ENCODE results near the gene CLCA1. TPM values are rescaled to one million over a fixed set of nuclear protein-coding genes. Genes with fewer than 3 reads are reported as not detected.

The CLCA1 gene
- polyA plus RNA-seq, 2 of the 4 experiments (the other 2 are of a cell fraction): not detected

DNA sequence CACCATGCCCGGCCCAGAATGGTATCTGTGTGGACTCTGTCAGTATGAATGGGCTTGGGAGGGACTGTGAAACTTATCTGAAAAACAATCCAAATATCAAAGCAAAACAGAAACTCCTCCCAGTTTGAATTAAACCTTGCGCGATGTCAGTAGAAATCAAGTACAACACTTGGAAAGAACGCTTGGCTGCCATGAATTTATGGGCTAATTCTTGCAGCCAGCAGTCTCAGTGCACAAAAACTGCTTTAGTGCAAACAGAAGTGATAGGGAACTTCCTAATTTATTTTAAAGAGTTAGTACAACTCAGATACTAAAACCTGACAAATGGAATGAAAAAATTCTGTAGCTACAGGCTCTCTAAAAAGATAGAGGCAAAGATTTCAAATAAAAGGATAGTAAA is 8.5 kb downstream of the CLCA1 start:
- ChIA-PET POLR2A (no interaction called here), CTCF (interaction anchor here (0.6 kb wide), 1 partner anchor 1195 kb away, joined by 3 read pairs; no protein-coding TSS in a partner anchor)
- no peak overlapping the region for H3K27ac ChIP-seq
- no peak overlapping the region for H3K4me3 ChIP-seq
- DNase-seq (ENCODE audit: low read depth in 1 of 2, low spot score in 1 of 2) (no peak), FAIRE-seq (no peak), ATAC-seq (no peak)
- TF ChIP-seq EP300 (IDR thresholded peaks at IDR 0.05) (no peak), BHLHE40 (IDR thresholded peaks at IDR 0.05; ENCODE audit: low read depth, low read length) (no peak), TFCP2L1 (CRISPR knock-in tag; IDR thresholded peaks at IDR 0.05) (no peak), RARB (CRISPR knock-in tag; IDR thresholded peaks at IDR 0.05) (no peak), KDM1A (IDR thresholded peaks at IDR 0.05; ENCODE audit: low read depth) (no peak), HOXB13 (CRISPR knock-in tag; IDR thresholded peaks at IDR 0.05; ENCODE audit: low read depth) (no peak), CBX8 (IDR thresholded peaks at IDR 0.05) (no peak), SMC3 (IDR thresholded peaks at IDR 0.05) (no peak), POLR2AphosphoS2 (conservative IDR thresholded peaks at IDR 0.05; ENCODE audit: low read length) (no peak), PHF8 (IDR thresholded peaks at IDR 0.05; ENCODE audit: borderline replicate concordance, low read depth) (no peak), MAZ (IDR thresholded peaks at IDR 0.05; ENCODE audit: borderline replicate concordance, low read depth, low read length) (no peak), HEYL (CRISPR knock-in tag; IDR thresholded peaks at IDR 0.05) (no peak), ESRRA (IDR thresholded peaks at IDR 0.05; ENCODE audit: borderline replicate concordance, low read length) (no peak), HOXB5 (CRISPR knock-in tag; IDR thresholded peaks at IDR 0.05) (no peak), TP53 (CRISPR knock-in tag; IDR thresholded peaks at IDR 0.05) (no peak)
- TF ChIP-seq, protein P1, sequence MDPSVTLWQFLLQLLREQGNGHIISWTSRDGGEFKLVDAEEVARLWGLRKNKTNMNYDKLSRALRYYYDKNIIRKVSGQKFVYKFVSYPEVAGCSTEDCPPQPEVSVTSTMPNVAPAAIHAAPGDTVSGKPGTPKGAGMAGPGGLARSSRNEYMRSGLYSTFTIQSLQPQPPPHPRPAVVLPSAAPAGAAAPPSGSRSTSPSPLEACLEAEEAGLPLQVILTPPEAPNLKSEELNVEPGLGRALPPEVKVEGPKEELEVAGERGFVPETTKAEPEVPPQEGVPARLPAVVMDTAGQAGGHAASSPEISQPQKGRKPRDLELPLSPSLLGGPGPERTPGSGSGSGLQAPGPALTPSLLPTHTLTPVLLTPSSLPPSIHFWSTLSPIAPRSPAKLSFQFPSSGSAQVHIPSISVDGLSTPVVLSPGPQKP (IDR thresholded peaks at IDR 0.05; ENCODE audit: low read depth, low read length): no peak
- TF ChIP-seq, protein P2, sequence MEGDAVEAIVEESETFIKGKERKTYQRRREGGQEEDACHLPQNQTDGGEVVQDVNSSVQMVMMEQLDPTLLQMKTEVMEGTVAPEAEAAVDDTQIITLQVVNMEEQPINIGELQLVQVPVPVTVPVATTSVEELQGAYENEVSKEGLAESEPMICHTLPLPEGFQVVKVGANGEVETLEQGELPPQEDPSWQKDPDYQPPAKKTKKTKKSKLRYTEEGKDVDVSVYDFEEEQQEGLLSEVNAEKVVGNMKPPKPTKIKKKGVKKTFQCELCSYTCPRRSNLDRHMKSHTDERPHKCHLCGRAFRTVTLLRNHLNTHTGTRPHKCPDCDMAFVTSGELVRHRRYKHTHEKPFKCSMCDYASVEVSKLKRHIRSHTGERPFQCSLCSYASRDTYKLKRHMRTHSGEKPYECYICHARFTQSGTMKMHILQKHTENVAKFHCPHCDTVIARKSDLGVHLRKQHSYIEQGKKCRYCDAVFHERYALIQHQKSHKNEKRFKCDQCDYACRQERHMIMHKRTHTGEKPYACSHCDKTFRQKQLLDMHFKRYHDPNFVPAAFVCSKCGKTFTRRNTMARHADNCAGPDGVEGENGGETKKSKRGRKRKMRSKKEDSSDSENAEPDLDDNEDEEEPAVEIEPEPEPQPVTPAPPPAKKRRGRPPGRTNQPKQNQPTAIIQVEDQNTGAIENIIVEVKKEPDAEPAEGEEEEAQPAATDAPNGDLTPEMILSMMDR (IDR thresholded peaks at IDR 0.05): no peak
- H3K9me3 ChIP-seq: no peaks in the 10 kb centered on the region
- H3K4me2 ChIP-seq: no peak overlapping the region
- 72% methylated on average over 4 of the region's 4 CpGs for WGBS (ENCODE audit: missing lambda C conversion rate)
- H3K4me1 ChIP-seq: no peaks in the 10 kb centered on the region

DNA sequence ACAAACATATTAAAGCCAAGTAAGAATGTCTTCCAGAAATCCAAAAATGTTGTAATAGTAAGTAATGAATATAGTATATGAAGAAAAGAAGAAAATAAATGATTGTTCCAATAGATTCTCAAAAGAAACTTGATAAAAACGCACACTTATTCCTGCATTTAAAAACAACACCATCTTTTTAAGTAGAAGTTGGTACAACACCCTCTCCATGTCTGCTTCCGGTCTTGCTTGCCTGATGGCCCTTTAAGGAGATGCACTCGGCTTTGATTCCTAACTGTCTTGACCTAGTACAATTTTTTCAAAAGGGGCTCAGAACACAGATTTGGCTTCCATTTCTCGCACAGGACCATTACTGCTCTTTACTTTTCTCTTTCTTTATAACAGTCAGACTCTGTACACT is 9.0 kb downstream of the CLCA1 start:
- 65% methylated on average over 4 of the region's 4 CpGs for WGBS (ENCODE audit: missing lambda C conversion rate)
- POLR2A ChIA-PET: no interaction called here
- no peak overlapping the region for H3K27ac ChIP-seq
- no peak for ATAC-seq
- TF ChIP-seq, protein P2 (IDR thresholded peaks at IDR 0.05): no peak
- TF ChIP-seq RNF2 (IDR thresholded peaks at IDR 0.05; ENCODE audit: borderline replicate concordance, low read depth): no peak
- TF ChIP-seq FOSB (CRISPR knock-in tag; IDR thresholded peaks at IDR 0.05): no peak
- TF ChIP-seq ESRRA (IDR thresholded peaks at IDR 0.05; ENCODE audit: borderline replicate concordance, low read length): no peak
- TF ChIP-seq KDM1A (IDR thresholded peaks at IDR 0.05; ENCODE audit: low read depth): no peak
- no peak for TF ChIP-seq NR3C1 (IDR thresholded peaks at IDR 0.05)
- no peak for TF ChIP-seq RARB (CRISPR knock-in tag; IDR thresholded peaks at IDR 0.05)
- no peak for TF ChIP-seq HOXB13 (CRISPR knock-in tag; IDR thresholded peaks at IDR 0.05; ENCODE audit: low read depth)
- no peak for TF ChIP-seq CEBPB (IDR thresholded peaks at IDR 0.05)
- TF ChIP-seq, protein P3, sequence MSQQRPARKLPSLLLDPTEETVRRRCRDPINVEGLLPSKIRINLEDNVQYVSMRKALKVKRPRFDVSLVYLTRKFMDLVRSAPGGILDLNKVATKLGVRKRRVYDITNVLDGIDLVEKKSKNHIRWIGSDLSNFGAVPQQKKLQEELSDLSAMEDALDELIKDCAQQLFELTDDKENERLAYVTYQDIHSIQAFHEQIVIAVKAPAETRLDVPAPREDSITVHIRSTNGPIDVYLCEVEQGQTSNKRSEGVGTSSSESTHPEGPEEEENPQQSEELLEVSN (IDR thresholded peaks at IDR 0.05; ENCODE audit: borderline replicate concordance, low read depth): no peak
- TF ChIP-seq, protein P4, sequence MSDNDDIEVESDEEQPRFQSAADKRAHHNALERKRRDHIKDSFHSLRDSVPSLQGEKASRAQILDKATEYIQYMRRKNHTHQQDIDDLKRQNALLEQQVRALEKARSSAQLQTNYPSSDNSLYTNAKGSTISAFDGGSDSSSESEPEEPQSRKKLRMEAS (IDR thresholded peaks at IDR 0.05): no peak
- no peak for TF ChIP-seq RAD21 (conservative IDR thresholded peaks at IDR 0.05 in 1 of 2, IDR thresholded peaks at IDR 0.05 in 1 of 2)
- TF ChIP-seq KDM5A (IDR thresholded peaks at IDR 0.05): no peak
- TF ChIP-seq, protein P5, sequence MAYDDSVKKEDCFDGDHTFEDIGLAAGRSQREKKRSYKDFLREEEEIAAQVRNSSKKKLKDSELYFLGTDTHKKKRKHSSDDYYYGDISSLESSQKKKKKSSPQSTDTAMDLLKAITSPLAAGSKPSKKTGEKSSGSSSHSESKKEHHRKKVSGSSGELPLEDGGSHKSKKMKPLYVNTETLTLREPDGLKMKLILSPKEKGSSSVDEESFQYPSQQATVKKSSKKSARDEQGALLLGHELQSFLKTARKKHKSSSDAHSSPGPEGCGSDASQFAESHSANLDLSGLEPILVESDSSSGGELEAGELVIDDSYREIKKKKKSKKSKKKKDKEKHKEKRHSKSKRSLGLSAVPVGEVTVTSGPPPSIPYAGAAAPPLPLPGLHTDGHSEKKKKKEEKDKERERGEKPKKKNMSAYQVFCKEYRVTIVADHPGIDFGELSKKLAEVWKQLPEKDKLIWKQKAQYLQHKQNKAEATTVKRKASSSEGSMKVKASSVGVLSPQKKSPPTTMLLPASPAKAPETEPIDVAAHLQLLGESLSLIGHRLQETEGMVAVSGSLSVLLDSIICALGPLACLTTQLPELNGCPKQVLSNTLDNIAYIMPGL (CRISPR knock-in tag; IDR thresholded peaks at IDR 0.05; ENCODE audit: borderline replicate concordance): no peak
- no peak for TF ChIP-seq HDAC2 (IDR thresholded peaks at IDR 0.05)
- TF ChIP-seq CHD2 (IDR thresholded peaks at IDR 0.05; ENCODE audit: low read length, partially characterized antibody): no peak
- no peaks in the 10 kb centered on the region for H3K9me3 ChIP-seq
- no peak overlapping the region for H3K4me3 ChIP-seq
- FAIRE-seq: no peak
- no peak overlapping the region for H3K4me2 ChIP-seq
- DNase-seq (ENCODE audit: low read depth in 1 of 2, low spot score in 1 of 2): no peak
- H3K4me1 ChIP-seq: no peaks in the 10 kb centered on the region
- CTCF ChIA-PET: interaction anchor here (0.6 kb wide), 1 partner anchor 1194 kb away, joined by 3 read pairs; no protein-coding TSS in a partner anchor

Measured in A549 (cell line).